NCI-H524 treated with DMSO at 0.1 percent for 48 hours (cell line): ENCODE measurements around the gene LRRC2.
"Not testable (repeated sequence)": the region's sequence is repeated elsewhere in the genome, so short reads cannot be mapped to it uniquely, and the experiment has no call there.

Experiments
- DNase-seq: peaks from one replicate; lab custom pipeline; 2025; lab: John Stamatoyannopoulos, UW

The LRRC2 gene

DNA sequence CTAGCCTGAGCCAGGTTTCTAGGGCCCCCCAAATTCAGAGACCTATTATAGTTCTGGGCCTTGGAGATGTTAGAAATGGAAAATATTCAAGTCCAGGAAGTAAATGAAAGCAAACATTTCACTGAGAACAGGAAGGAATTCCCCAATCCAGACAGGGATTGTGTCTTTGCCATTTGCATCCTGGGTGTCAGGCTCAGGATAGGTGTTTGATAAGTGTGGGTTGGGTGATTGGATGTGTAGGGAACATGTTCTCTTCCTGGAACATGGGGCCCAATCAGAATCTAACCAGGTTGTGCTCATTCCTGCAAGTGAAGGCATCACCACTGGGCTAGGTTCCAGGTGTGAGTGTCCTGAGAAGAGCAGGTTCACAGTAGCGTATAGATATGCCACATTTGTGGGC, 14.6 kb upstream of the LRRC2 start:
- DNase-seq, result no peak

DNA sequence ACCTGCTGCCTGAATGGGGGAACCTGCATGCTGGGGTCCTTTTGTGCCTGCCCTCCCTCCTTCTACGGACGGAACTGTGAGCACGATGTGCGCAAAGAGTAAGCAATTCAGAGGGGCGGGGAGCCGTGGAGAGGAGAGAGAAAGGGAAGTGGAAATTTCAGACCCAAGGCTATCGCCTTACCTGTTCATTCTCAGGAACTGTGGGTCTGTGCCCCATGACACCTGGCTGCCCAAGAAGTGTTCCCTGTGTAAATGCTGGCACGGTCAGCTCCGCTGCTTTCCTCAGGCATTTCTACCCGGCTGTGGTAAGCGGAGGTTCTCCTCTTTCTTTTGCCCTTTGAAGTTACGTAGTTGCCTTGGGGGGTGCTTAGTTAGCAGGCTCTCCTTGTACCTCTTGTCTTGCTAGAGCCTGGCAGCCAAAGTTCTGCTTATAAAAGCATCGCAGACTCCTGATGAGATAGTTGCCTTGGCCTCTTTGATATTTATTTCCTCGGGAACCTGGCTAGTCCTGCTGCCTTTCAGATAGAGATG, 13.7 kb upstream of the LRRC2 start:
- DNase-seq, result no peak

DNA sequence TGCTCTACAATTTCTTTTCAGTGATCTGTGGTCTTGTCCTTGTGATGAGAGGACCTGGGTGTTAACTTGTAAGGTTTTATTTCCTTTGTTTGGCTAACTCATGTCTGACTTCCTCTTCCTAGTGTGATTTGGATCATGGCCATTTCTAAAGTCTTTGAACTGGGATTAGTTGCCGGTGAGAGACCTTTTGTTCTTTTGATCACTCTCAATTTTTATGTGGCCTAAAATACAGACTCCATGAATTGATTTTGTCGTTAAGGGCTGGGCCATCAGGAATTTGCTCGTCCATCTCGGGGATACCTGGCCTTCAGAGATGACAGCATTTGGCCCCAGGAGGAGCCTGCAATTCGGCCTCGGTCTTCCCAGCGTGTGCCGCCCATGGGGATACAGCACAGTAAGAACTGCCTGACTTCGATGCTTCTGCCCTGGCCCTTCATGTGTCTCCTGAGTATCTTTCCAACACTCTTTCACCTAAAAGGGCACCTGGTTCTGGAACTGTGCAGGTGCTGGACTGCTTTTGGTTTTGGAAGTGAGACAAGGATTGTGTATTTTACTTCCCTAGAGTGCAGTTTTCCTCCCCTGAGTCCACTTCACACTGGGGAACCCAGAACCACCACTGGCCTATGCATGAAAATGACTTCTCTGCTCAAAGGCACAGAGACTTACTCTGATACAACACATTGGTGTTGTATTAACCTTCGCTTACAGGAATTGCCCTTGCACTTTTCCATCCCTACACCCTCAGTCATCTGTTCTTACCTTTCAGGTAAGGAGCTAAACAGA, 13.1 kb upstream of the LRRC2 start:
- no peak for DNase-seq

DNA sequence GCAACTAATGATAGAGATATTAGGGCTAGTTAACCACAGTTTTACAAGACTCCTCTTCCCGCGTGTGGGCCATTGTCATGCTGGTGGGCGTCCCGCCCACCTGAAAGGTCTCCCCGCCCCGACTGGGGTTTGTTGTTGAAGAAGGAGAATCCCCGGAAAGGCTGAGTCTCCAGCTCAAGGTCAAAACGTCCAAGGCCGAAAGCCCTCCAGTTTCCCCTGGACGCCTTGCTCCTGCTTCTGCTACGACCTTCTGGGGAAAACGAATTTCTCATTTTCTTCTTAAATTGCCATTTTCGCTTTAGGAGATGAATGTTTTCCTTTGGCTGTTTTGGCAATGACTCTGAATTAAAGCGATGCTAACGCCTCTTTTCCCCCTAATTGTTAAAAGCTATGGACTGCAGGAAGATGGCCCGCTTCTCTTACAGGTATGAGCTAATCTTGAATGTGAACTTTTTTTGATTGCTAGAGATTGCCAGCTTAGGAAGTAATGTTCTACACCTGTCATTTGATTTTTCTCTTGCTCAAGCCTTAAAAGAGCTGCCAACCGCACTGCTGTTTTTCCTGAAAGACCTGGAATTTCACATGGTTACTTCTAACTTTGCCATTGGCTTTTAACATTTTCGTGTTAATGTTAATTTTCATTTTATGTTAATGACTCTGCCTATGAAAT, 11.6 kb upstream of the LRRC2 start:
- not testable (repeated sequence) for DNase-seq

DNA sequence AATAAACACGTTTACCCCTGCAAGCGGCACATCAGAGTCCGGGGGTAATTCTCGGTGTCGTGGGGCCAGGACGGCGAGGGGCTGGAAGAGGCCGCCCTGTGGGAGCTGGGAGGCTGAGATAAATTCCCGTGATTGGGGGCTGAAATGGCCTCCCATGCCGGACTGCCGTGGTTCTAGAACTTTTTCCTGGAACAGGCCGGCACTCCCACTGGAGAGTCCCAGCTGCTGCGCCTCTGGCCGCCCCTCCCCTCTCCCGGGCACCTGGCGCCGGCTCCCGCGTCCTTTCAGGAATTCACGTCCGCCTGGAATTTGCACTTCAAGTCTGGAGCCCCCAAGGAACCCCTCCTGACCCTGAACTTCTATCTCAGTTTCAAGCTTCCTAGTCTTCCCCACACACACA, 10.8 kb upstream of the LRRC2 start:
- no peak for DNase-seq

DNA sequence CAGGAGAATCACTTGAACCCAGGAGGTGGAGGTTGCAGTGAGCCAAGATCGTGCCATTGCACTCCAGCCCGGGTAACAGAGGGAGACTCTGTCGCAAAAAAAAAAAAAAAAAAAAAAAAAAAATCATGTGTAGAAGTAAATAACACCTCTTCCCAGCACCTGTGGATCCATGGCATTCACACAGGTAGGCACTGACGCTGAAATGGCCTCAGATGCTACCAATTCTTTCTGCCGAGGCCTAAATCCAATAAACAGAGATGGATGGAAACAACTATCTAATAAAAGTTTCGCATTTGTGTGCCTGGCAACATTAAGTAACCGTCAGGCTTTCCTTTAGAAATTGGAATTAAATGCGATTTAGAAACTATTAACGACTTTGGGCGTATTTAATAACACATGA, 10.3 kb upstream of the LRRC2 start:
- no peak for DNase-seq

DNA sequence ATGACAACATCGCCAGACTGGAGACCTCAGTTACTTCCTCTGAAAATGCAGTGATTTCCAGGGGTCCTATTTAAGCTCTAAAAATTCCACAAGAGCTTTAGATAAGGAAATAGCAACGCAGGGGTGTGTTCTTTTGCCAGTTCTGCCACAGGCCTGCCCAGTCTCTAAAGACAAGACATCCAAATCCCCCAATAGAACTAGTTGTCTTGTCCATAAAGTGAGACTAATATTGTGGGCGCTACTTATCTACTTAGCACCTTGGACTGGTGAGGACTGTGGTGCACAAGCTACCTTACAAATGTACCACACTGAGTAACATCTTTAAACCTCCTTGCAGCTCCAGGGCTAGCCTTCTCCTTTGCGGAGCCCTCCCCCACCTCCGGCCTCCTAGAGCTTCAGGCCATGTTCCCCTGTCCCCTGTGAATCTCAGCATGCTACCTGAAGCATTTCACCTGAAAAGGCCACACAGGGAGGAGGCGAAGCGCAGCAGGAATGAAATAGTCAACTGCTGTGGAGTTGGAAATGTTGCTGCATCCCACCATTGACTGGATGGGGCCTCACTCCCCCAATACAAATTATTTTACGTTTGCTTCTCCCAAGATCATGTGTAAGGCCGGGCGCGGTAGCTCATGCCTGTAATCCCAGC, 9.6 kb upstream of the LRRC2 start:
- DNase-seq, result no peak

DNA sequence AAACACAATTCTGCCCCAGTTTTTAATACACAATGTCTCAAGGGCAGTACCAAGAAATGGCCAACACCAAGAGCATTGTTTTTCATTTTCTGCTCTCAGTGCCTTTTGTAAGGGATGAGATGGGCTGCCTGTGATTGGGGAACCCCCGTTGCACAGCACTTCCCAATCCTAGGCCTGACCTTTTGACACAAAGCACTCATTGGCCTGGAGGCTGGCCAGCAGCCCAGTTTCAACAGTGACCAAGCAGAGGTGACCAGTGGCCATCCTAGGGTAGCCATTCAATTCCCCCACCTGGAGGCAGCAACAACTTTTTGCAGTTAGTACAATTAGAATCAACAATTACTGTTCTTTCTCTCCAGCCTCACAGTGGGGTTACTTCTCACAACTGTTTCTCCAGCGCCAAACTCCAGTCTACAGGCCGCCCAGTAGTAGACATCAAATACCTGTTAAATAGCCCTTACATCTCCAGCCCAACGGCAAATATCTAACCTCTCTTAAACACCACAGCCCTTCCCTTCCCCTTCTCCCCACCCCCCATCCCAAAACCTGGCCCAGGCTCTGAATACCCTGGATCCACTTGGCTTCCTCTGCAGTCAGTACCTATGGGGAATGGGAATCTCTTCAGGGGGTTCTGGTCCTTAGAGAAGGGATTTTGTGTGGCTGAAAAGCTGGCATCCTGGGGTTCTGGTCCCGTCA, 8.9 kb upstream of the LRRC2 start:
- DNase-seq, result no peak

DNA sequence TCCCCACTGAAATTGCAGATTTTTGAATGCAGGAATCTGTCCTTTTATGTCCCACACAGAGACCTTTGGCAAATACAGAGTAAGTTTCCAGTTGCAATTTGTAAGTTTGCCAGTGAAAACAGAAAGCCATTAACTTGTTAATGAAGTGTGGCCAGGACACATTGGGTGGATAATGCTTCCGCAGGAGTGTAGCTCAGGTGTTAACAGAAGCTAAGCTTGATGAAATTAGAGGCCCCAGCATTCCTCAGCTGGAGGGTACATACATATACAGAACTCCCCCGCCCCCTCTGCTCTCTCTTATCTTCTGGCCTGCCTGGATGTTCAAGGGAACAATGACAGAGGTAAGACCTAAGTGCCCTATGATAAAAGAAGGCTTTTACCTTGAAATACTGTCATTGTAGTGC, 8.1 kb upstream of the LRRC2 start:
- DNase-seq, result no peak

DNA sequence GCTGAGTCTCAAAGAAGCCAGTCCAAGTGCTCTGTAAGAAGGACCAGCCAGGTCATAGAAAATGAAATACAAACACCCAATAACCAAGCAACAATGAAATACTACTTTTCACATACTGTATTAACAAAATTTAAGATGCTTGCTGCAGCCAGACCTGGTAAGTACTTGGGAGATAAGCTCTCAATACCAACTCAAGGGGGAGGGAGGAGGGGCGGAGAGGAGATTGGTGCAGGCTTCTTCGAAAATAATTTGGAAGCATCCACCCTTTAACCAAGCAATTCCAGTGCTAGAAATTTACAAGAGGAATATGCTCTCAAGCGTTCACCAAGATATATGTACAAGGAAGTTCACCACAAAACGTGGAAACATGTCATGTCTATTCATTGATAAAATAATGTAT, 7.6 kb upstream of the LRRC2 start:
- no peak for DNase-seq

DNA sequence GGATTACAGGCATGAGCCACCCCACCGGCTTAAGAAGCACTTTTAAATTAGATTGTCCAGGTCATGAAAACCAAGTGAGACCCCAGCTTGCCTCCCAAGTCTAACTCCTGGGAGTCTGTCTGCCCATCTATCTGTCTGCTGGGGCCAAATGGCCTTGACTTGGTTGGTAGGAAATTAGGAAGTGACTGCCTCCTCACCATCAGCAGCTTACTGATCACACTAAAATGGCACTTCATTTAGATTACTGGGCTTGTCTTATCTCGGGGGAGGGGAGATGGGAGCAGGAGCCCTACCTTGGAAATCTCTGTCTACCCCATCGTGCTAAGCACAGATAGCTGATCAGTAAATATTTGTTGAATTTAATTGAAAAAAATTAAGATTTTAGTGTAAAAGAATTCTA, 5.6 kb upstream of the LRRC2 start:
- no peak for DNase-seq

DNA sequence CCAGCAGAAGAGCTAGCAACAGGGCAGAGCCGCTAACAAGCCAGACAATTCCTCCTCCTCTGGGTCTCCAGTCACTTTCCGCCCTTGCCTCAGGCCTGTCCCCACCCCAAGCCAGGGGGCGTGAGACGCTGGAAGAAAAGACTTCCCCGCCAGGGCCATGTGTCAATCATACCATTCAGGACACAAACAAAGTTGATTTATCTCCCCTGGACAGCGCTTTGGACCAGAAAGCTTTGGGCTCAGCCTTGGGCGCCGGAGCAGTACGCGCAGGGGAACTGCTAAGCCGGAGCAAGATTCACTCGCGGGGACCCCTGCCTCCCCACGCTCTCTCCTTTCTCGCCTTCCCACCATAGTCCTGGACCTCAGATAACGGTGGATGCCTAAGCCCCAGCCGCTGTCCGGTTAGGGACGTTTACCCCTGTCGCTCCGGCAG, 479 bp downstream of the LRRC2 start:
- DNase-seq, result no peak

DNA sequence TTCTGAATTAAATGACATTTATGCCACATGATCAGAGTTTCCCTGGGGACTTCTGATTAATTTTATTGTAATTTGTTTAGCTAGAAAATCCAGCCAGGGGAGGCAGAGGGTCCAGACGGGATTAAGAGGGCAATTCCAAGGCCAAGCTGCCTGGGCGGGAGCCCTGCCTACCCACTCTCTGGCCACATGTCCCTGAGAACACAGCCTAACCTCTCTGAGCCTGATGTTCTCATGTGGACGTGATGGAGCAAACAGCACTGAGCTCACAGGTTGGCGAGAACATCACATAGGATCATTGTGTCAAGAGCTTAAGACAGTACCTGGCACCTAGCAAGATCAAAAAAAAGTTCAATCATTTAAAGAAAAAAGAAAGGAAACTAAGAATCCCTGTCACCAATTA, 1.0 kb downstream of the LRRC2 start:
- no peak for DNase-seq

DNA sequence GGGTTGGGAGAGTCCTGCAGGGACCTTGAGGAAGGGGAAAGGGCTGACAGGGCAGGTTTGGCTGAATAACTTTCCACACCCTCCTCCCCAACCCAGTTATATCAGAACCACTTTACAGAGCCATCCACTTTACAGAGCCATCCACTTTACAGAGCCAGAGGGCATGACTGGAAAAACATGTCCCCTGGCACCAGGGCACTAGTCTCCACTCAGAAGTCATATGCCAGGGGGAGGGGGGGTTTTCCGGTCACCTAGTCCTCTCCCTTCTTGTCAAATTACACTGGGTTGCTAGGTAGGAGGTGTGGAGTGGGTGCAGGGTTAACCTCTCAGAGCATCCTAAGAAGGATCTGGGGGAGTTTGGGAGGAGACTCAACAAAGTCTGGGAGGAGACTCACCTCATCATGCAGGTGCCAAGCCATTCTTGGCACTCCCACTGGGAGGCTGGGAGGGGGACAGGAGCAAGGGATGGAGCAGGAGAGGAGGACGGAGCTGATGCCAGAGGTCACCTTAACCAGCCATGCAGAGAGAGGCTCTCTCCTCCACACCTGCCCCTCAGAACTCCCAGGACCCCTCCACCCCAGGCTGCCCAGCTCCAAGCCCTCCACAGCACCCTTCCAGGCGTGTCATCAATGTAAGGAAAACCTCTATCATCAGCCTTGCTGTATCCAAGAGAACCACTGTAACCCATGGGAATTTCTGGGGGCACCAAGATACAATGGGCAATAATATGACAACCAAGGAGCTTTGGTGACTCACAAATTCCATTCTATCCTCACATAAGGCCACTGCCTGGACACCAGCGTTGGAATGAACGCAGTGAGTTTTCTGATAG, 1.7 kb downstream of the LRRC2 start:
- no peak for DNase-seq

DNA sequence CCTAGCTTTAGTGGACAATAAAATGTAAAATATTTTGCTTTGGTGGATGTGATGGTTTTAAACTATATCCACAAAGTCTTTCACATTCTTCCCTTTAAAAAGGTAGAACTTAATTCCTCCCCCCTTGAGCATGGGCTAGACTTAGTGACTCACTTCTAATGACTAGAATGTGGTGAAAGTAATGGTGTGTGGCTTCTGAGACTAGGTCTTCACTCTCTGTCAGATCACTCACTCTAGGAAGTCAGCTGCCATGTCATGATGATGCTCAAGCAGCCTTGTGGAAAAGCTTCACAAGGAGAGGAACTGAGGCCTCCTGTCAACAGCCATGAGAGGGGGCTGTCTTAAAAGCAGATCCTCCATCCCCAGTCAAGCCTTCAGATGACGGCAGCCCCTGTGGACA, 4.2 kb downstream of the LRRC2 start:
- DNase-seq, result no peak

DNA sequence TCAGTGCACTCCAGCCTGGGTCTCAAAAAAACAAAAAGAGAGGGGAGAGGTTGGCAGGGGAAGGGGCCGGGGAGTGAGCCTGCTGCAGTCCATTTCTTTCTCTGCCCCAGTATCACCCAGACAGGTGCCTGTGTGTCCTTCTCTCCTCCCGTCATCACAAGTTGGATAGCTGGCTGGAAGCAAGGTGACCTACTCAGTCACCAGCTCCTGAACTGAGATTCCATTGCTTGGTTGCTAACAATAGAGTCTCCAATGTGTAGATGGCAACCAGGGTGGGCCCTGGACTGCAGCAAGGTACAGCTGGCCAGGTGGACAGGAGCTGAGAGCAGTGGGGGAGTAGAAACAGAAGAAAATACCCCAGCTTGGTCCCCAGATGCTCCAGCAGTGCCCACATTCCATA, 4.6 kb downstream of the LRRC2 start:
- DNase-seq, result no peak

DNA sequence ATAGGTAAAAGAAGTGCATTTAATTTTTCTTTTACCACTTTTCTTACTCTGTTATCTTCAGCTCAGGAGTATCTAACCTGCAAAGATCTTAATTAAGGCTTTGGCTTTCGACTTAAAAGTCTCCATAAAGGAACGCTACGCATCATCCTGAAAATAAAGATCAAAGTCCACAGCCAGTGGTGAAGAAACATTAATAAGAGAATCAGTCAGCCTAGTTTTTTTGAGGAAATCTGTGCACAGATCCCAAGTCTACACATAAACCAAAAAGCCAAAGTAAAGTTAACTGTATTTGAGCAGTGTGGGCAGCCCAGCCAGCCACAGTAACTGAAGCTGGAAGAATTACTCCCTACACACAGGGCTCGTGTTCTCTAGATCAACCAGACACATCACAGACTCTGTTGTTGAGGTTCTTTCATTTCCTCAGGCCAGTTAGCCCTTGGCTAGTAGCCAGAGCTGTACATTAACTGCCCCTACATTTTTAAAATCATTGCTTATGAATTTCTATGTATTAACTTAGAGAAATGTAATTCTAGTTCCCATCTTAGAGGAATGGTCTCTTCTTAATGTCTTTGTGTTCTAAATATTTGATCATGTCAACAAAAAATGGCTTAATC, 6.9 kb downstream of the LRRC2 start:
- DNase-seq, result no peak

DNA sequence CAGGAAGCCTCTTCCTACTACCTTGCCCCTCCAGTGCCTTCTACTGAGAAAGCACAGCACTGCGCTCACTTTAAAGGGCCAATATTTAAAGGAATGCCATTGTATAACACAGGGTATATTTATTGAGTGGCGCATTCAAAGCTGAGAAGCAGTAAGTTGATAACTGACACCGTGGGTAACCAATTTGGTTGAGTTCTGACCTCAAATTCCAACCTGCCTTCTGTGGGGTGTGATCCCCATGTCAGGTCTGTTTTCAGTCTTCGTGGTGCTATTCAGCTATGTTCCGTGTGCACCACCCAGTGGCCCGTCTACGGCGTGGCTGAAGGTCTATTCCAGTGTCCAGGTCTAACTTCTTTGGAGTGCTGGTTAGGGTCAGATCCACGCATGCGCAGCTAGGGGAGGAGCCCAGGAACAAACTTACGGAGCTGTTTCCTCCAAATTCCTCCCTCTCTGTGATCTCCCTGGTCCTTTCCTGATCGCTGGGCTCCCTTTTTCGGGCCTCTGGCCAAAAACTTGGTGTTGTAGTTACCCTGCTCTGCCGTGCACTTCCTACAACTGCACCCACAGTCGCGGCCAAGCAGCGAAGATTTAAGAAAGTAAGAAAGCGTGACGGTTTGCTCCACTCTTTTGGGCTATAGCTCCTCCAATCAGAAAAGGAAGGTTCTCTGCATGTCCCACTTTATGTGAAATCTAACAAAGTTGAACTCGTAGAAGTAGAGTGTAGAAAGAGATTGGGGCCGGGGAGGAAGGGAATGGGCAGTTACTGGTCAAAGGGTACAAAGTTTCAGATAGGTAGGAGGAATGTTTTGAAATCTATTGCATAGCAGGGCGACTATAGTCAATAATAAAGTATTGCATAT, 7.7 kb downstream of the LRRC2 start:
- peak; percentile 78 for DNase-seq

DNA sequence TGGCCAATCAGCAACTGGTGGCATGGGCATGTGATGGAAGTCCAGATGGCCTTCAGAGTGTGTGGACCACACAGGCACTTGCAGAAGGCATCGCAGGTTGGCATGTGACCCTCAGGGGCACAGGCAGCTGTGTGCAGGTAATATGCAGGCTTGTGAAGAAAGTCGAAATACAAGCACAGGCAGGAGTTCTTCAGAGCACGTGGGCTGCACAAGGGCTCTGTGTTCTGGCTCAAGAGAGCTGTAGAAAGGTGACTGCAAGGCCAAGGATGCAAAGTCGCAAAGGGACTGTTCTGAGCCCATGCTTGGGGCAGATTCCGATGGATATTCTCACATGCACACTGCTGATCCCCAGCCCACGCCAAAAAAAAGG, 8.3 kb downstream of the LRRC2 start:
- no peak for DNase-seq

DNA sequence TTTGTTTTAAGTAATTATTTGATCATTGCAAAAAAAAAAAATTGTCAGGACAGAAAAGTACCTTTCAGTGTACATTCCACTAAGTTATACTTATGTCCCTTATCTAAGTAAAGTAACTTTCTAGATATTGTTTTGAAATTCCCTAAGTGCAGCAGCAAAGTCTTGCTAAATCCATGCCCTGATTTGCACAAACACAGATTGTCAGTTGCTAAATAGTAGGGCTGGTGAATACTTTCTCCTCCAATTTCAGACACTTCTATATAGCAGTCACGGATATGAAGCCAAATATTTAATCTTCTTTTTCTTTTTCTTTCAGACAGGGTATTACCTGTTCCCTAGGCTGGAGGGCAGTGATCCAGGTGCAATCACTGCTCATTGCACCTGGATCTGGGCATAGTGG, 12.9 kb downstream of the LRRC2 start:
- no peak for DNase-seq
